PC-3 (cell line): ENCODE measurements around the gene NKAIN2. TPM values are rescaled to one million over a fixed set of nuclear protein-coding genes. Genes with fewer than 3 reads are reported as not detected.

Experiments
- ATAC-seq: fragments of 200-7000 bp; cut with Tn5 transposase; 2 replicates; pipeline ENCODE4 v1.9.1; 2020; ENCODE audit warnings: mild to moderate bottlenecking, moderate library complexity
- BruUV-seq: library from RNA; stranded (reverse); fragments of 400-500 nt; replicated peaks from 2 replicates; lab custom pipeline; 2021; lab: Mats Ljungman, UMichigan
- CTCF ChIA-PET: fragments of 300-600 bp; sonication (Branson Sonifier 250); formaldehyde crosslinking; loops from one replicate; lab custom pipeline; 2022; ENCODE audit warnings: antibody characterized with exemption; lab: Charles Lee
- POLR2A ChIA-PET: fragments of 300-600 bp; sonication (Branson Sonifier 250); formaldehyde crosslinking; loops from one replicate; lab custom pipeline; 2022; ENCODE audit warnings: antibody characterized with exemption; ENCODE audit not compliant: unreplicated experiment; lab: Charles Lee
- DNase-seq: peaks from one replicate; pipeline ENCODE4 v3.0.0-alpha.2; 2015
- H2AFZ ChIP-seq: fragments of 300-600 bp; sonication (generic); 2 replicates; pipeline ENCODE4 v1.6.0; 2016; ENCODE audit warnings: antibody characterized with exemption, low read length
- H3F3A ChIP-seq: fragments of 300-600 bp; sonication (generic); one replicate; pipeline ENCODE4 v1.6.0; 2017; ENCODE audit warnings: antibody characterized with exemption, low read length, control low read depth, mild to moderate bottlenecking; ENCODE audit not compliant: unreplicated experiment
- H3K27ac ChIP-seq: fragments of 300-600 bp; sonication (generic); 2 replicates; pipeline ENCODE4 v1.5.1; 2016; ENCODE audit warnings: mild to moderate bottlenecking, low read length
- H3K27me3 ChIP-seq: fragments of 300-600 bp; sonication (generic); 2 replicates; pipeline ENCODE4 v1.6.1; 2016; ENCODE audit warnings: low read length, mixed read lengths
- H3K36me3 ChIP-seq: fragments of 300-600 bp; sonication (generic); 2 replicates; pipeline ENCODE4 v1.6.1; 2016; ENCODE audit warnings: low read depth, mixed run types, low read length, mixed read lengths
- H3K4me1 ChIP-seq: fragments of 300-600 bp; sonication (generic); 2 replicates; pipeline ENCODE4 v1.5.1; 2016; ENCODE audit warnings: low read length; ENCODE audit not compliant: insufficient read depth
- H3K4me2 ChIP-seq: fragments of 300-600 bp; sonication (generic); 2 replicates; pipeline ENCODE4 v1.6.0; 2016; ENCODE audit warnings: low read length
- H3K4me3 ChIP-seq: fragments of 300-600 bp; sonication (generic); 2 replicates; pipeline ENCODE4 v1.5.1; 2016; ENCODE audit warnings: mild to moderate bottlenecking, low read length, mixed read lengths
- H3K79me2 ChIP-seq: fragments of 300-600 bp; sonication (generic); 2 replicates; pipeline ENCODE4 v1.6.1; 2017; ENCODE audit warnings: low read length, mixed read lengths
- H3K9ac ChIP-seq: fragments of 300-600 bp; sonication (generic); 2 replicates; pipeline ENCODE4 v1.6.0; 2016; ENCODE audit warnings: mild to moderate bottlenecking, low read length
- H3K9me2 ChIP-seq: fragments of 300-600 bp; sonication (generic); replicated peaks from 2 replicates; pipeline ENCODE4 v1.6.1; 2016; ENCODE audit warnings: mixed run types, low read length, mixed read lengths
- H3K9me3 ChIP-seq: fragments of 300-600 bp; sonication (generic); 2 replicates; pipeline ENCODE4 v1.6.1; 2016; ENCODE audit warnings: low read length, mixed read lengths
- H4K20me1 ChIP-seq: fragments of 300-600 bp; sonication (generic); 2 replicates; pipeline ENCODE4 v1.6.1; 2016; ENCODE audit warnings: low read length, mixed read lengths
- CTCF ChIP-seq: fragments of 300-600 bp; sonication (generic); conservative IDR thresholded peaks from 2 replicates; pipeline ENCODE4 v1.5.1; 2017; ENCODE audit warnings: antibody characterized with exemption, low read depth, mild to moderate bottlenecking, low read length
- EZH2 ChIP-seq: fragments of 300-600 bp; sonication (generic); IDR thresholded peaks from one replicate; pipeline ENCODE4 v1.6.1; 2017; ENCODE audit warnings: antibody characterized with exemption, mild to moderate bottlenecking, low read length; ENCODE audit not compliant: unreplicated experiment
- EZH2phosphoT487 ChIP-seq: fragments of 300-600 bp; sonication (generic); IDR thresholded peaks from 2 replicates; pipeline ENCODE4 v1.6.1; 2018; ENCODE audit warnings: mild to moderate bottlenecking, antibody characterized with exemption, low read length, borderline replicate concordance
- intact Hi-C: fragments of 100-400 bp; cut with micrococcal nuclease; formaldehyde crosslinking; loops from 2 replicates; pipeline ENCODE4 v1.9.0; 2023
- total RNA-seq: library from RNA; depleted of rRNA; stranded (reverse); fragments of >200 nt; gene quantifications from 2 replicates; pipeline ENCODE4 v1.2.3, GENCODE V29; 2014

Gene NKAIN2
- total RNA-seq, 1 experiment from 2014 or later: not detected

DNA sequence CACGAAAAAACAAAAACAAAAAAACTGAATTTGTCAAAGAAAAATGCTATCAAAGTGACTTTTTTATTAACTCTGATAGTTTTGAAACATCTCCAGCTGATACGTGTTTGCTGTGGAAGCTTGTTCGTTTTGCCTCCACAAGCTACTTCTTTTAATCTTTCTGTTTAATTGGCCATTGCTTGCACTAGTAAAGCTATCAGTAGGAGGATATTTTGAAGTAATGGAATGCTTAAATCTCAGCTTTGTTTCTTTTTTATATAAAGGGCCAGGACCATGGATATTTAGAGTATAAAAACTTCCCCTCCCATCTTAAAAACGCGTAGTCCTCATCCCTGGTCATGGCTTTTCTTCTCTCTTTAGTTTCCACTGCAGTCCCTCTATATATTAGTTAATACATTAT is 344.0 kb downstream of the NKAIN2 start:
- no peaks in the 10 kb centered on the region for H3K9me2 ChIP-seq
- H3K9me3 ChIP-seq: no peaks in the 10 kb centered on the region
- ChIA-PET CTCF (no interaction called here), POLR2A (no interaction called here)
- ATAC-seq (no peak), DNase-seq (no peak)
- H3K36me3 ChIP-seq: no peaks in the 10 kb centered on the region
- no peaks in the 10 kb centered on the region for H4K20me1 ChIP-seq
- no peak overlapping the region for H3K4me3 ChIP-seq
- H3K9ac ChIP-seq: no peak overlapping the region
- H3K79me2 ChIP-seq: no peaks in the 10 kb centered on the region
- H3K4me1 ChIP-seq: no peaks in the 10 kb centered on the region
- TF ChIP-seq EZH2phosphoT487 (no peak), CTCF (no peak), EZH2 (no peak)
- no peak overlapping the region for H2AFZ ChIP-seq
- H3F3A ChIP-seq: no peaks in the 10 kb centered on the region
- no peak overlapping the region for H3K4me2 ChIP-seq
- BruUV-seq: no TSS peak
- no peak overlapping the region for H3K27ac ChIP-seq
- intact Hi-C loops: no loop called here
- no peaks in the 10 kb centered on the region for H3K27me3 ChIP-seq

DNA sequence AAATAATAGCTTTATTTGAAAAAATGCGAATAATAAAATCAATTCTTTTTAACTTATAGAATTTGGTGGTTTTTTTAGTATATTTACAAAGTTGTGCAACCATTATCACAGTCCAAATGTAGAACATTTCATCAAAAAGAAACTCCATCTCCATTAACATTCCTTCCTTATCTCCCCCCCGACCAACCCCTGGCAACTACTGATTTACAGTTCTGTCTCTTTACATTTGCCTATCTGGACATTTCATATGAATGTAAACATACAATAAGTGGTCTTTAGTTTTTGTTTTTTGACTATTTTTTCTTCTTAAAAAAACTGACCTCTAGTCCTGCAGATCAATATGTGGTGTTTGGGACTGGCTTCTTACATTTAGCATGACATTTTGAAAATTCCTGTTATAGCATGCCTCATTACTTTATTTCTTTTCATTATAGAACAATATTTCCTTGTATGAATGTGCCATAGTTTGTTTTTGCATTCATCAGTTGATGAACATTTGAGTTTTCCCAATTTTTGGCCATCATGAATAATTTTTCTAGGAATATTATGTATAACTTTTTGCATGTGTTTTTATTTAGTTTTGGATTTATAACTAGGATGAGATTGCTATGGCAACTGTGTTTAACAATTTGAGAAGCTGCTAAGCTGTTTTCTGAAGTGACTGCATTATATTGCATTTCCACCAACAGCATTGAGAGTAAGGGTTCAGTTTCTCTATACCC is 344.7 kb downstream of the NKAIN2 start:
- Histone ChIP-seq H3K27ac (no peak overlapping the region), H3K79me2 (no peaks in the 10 kb centered on the region)
- POLR2A ChIA-PET: no interaction called here

More for the DNA sequence above, 344.7 kb downstream of the NKAIN2 start:
- TF ChIP-seq EZH2 (no peak), EZH2phosphoT487 (no peak), CTCF (no peak)
- DNase-seq (no peak), ATAC-seq (no peak)
- Histone ChIP-seq H4K20me1 (no peaks in the 10 kb centered on the region), H3K36me3 (no peaks in the 10 kb centered on the region), H3K9me3 (no peaks in the 10 kb centered on the region), H3K9ac (no peak overlapping the region), H3K4me1 (no peaks in the 10 kb centered on the region), H3K4me2 (no peak overlapping the region), H3F3A (no peaks in the 10 kb centered on the region), H3K27me3 (no peaks in the 10 kb centered on the region), H2AFZ (no peak overlapping the region), H3K9me2 (no peaks in the 10 kb centered on the region), H3K4me3 (no peak overlapping the region)
- BruUV-seq: no TSS peak
- intact Hi-C loops: no loop called here
- CTCF ChIA-PET: no interaction called here
